GM18520 (cell line): ENCODE results near the gene LINGO1.

Source experiments
- ATAC-seq: cut with Tn5 transposase; IDR thresholded peaks from one replicate; pipeline ENCODE4 v1.9.1; 2021; ENCODE audit not compliant: unreplicated experiment

Gene LINGO1

GRCh38 chr15:77572186-77572585, 60.5 kb downstream of the LINGO1 start:
- no peak for ATAC-seq

GRCh38 chr15:77571741-77572140, 61.0 kb downstream of the LINGO1 start:
- no peak for ATAC-seq

GRCh38 chr15:77571181-77571580, 61.5 kb downstream of the LINGO1 start:
- ATAC-seq, result no peak

DNA sequence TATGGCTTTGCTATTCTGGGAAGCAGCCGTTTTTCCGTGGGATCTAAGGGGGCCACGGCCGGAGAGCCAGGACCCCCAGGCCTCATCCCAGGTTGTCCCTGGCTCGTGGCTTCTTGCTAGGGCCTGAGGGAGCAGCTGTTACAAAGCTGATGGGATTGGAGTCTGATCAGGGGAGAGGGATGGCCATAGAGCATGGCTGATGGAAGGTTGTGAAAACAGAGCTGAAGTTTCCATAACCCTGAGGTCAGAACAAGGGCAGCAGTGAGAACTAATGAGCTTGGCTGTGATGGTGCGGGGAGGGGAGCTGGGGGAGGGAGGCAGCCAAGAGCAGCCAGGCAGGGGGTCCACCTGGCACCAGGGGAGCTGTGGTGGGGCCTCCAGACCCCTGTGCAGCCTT, 63.0 kb downstream of the LINGO1 start:
- no peak for ATAC-seq

DNA sequence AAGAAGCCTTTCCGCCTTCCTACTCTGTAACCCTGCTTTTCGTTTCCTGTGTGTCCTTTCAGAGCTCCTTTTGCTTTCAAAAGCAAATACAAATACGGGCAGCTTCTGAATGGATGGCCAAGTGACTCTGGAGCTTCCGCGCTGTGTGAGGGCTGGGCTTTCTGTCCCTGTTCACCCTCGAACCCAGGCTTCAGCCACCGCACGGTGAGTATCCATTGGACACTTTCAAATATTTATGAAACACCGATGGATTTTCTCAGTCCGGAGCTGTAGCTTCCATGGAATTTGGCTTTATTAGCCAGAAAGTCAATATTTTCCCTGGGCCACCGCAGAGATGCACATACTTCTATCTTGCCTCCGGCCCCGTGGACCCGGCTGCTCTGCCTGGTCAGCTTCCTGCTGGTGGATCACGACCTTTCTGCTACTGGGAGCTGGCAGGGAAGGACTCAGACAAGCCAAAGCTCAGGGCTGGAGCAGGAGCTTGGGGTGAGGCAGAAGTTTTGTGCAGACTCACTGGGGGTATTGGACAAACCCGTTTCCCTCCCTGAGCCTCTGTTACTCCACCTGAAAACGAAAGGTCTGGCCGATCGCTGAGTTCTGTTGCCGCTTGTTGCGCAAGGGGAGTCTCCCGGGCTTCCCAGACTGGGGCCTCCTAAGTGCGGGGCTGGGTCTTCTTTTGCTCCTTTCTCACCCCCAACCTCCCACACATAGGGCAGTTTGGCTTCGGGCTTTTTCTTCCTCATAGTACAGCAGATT, 63.6 kb downstream of the LINGO1 start:
- no peak for ATAC-seq

DNA sequence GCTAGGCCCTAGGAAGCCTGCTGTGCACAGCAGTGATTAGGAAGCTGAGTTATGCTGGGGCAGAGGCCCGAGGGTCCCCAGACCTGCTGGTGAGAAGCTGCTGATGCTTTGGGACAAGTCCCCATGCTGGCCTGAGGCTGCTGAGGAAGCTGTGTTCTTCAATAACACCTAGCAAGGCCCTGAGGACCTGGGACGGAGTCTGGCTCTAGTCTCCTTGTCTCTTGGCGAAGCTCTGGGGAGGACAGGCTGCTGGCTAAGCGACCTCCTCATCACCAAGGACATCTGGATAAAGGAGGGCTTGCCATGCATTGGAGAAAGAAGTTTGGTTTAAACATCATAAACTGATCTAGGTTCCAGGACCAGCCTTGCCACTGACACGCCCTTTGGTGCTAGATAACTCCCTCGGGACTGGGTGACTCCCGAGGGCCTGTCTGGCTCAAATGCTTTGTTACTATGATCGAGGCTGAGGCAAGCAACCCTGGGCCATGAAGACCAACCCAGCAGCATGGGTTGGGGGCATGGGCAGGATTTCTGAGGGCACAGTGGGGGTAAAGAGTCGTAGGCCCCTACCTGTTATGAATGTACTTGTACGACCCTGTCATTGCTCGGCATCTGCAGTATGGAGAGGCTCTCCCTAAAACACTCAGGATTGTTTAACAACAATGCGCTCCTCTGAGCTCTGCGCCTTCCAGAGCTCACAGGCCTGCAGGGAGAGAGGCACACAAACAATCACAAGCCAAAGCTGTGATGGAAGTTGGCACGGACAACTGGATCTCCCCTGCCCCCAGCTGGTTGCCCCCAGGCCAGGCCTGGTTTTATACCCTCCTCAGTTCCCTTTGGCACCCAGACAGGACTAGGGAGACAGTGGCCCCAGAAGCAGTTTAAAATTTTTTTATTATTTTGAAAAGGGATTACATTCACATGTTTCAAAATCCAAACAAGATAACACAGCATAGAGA, 64.4 kb downstream of the LINGO1 start:
- no peak for ATAC-seq

- ATAC-seq, result no peak
Observed at GRCh38 chr15:77567202-77567601, 65.5 kb downstream of the LINGO1 start.

DNA sequence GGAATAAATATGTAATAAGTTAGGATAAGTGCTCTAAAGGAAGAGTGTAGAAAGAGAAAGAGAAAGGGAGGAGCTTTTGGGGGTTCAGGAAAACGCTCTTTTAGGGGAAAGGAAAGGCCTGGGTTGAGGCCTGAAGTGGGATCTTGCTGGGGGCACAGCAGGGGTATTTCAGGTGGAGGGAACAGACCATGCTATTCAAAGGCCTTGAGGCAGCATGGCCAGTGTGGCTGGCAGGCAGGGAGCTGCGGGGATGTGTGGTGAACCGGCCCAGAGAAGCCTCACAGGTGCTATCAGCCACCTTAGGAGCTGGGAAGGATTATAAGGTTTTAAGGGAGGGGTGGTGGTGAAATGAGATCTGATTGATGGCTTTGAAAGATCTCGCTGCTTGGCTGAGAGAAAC, 66.6 kb downstream of the LINGO1 start:
- ATAC-seq, result no peak

GRCh38 chr15:77565378-77565915, 67.3 kb downstream of the LINGO1 start:
- no peak for ATAC-seq

DNA sequence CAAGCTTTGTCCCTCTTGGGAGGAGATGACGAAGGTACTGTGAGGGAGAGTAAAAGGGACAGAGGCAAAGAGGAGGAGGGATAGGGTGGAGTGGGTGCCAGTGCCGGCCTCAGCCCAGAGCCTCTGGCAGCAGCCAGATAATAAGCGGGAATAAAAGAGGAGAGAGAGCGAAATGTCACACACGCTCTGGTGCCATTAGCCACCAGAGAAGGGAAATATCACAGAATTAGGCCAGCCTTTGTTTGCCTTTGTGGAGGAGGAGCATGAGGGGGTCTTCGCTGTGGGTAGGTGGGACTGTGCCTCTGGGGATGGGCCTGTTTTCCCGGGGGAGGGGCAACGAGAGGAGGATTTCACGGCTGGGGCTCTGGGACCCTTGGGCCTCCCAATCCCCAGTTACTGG, 67.8 kb downstream of the LINGO1 start:
- no peak for ATAC-seq

- no peak for ATAC-seq
Observed at GRCh38 chr15:77564341-77564740, 68.4 kb downstream of the LINGO1 start.

- no peak for ATAC-seq
Observed at GRCh38 chr15:77563623-77564156, 69.0 kb downstream of the LINGO1 start.
